HG02973 (cell line): ENCODE results near the gene UPP2.

Source experiments
- ATAC-seq: cut with Tn5 transposase; IDR thresholded peaks from one replicate; pipeline ENCODE4 v1.9.1; 2021; ENCODE audit warnings: moderate library complexity; ENCODE audit not compliant: unreplicated experiment

UPP2 gene

DNA sequence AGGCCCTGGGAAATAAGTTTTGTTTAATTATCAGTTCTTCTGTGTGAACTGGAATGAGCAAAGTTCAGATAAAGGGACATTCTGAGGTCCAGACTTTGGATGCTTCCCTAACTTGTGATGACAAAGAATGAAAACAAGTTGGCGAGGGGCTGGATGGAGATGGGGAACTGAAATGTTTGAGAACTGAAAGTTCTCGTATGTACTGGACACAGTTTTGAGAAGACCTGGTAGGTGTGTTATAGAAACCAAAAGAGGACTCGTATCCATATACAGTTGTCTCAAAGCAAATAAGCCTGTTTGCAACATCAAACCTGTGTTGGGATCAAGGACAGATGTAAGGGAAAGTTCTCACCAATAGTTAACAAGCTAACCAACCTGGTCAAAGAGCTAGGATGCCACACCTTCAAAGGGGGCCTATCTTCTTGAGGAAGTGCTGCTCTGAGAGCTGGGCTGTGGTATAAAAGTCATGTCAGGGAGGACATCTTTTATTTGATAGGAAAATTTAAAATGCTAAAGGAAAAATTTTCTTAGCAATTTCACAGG lies at the start of gene UPP2:
Gene UPP2, plus strand, starts transcription at position 493 of the 543 bp plus-strand sequence. CDS start 188 bp downstream, outside the sequence.
- peak; percentile 81 for ATAC-seq

GRCh38 chr2:158052761-158053160 lies 48.9 kb upstream of the UPP2 start:
- ATAC-seq: no peak

DNA sequence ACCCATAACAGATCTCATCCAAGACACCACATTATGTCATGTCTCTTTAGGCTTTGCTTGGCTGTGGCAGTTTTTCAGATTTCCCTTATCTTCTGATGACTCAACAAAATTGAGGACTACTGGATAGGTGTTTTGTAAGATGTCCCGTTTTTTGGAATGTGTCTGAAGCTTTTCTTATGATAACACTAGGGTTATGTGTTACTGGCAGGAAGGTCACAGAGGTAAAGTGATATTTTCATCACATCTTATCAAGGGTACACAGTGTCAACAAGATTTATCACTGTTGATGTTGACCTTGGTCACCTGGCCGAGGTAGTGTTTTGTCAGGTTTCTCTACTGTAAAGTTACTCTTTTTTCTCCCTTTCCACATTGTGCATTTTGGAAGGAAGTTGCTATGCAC lies 44.8 kb upstream of the UPP2 start:
- no peak for ATAC-seq

- no peak for ATAC-seq
These were observed 41.4 kb upstream of the UPP2 start for GRCh38 chr2:158060160-158060834.

DNA sequence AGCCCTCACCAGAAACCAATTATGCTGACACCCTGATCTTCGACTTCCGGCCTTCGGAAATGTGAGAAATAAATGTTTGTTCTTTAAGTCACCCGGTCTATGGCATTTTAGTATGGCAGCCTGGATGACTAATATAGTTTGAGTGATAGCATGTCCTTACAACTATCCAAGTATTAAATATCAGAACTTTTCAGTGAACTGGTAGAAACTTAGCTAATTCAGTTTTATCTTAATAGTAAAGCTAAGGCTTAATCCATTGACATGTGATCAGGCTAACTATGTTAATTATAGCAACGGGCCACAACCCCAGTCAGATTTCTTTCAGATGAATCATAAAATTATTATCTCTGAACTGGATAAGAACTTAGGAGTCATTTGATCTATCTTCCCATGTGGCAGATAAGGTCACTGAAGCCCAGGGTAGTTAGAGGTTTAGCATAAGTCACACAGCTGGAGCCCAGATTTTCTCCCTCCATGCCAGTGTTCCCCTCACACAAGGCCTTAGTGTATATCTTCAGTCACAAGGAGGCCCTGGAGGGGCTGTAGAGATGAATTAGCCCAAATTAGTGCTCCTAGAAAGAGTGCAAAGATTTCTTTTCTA lies 40.7 kb upstream of the UPP2 start:
- no peak for ATAC-seq

- ATAC-seq: no peak
These were observed 39.9 kb upstream of the UPP2 start for GRCh38 chr2:158061763-158062162.

GRCh38 chr2:158066046-158066713 lies 35.5 kb upstream of the UPP2 start:
- no peak for ATAC-seq

GRCh38 chr2:158071018-158071417 lies 30.7 kb upstream of the UPP2 start:
- no peak for ATAC-seq

DNA sequence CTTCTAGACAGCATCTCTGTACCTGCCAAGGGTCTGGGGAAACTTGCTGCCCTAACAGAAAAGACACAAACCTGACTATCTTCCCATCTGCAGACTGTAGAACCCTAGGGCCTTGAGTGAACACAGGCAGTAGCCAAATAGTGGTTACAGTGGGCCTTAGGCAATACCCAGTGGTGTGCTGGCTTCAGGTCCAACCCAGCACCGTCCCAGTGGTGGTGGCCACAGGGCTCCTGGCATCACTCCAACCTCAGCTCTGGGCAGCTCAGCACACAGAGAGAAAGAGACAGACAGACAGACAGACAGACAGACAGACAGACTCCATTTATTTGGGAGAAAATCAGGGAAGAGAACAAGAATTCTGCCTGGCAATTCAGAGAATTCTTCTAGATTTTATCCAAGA lies 29.3 kb upstream of the UPP2 start:
- no peak for ATAC-seq

DNA sequence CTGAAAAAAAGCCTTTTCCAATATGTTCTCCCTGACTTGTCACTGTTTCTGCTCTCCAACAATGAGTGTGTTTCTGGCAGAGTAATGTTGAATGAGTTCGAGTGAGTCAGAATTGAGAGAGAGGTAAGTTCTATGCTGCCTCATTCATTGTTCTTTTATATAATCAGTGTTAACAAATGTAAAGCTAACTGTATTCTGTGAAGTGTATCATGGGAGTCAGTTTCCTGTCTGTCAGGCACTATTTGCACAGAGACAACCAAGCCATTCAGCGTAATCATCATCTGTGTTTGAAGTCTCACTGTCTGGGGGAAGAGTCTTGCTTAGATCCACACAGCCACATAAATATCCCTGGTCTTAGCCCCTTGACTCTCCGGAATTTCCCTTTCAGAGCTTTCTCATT lies 22.0 kb upstream of the UPP2 start:
- ATAC-seq: no peak

DNA sequence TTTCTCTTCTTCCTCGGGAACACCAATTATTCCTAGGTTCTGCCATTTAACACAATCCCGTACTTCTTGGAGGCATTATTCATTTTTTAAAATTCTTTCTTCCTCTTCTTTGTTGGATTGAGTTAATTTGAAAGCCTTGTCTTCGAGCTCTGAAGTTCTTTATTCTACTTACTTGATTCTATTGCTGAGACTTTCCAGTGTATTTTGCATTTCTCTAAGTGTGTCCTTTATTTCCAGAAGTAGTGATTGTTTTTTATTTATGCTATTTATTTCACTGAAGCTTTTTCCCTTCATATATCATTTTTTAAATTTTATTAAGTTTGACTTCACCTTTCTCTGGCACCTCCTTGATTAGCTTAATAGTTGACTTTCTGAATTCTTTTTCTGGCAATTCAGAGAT lies 13.6 kb upstream of the UPP2 start:
- ATAC-seq: no peak

DNA sequence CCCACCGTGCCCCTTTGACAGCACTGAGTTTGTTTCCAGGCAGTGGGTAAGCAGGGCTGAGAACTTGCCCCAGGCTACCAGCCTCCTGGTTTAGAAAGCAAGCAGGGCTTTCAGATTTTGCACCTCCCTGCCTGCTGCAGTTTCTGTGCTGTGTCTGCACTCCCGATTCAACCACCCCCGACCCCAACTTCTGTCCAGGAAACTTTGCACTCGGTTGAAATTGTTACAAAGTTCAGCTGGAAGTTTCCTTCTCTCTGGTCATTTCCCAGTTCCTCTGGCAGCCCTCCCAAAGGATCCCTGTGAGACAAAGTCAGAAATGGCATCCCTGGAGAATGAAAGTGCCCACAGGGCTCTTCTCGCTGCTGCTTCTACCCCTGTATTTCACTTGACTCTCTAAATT lies 12.4 kb upstream of the UPP2 start:
- no peak for ATAC-seq

DNA sequence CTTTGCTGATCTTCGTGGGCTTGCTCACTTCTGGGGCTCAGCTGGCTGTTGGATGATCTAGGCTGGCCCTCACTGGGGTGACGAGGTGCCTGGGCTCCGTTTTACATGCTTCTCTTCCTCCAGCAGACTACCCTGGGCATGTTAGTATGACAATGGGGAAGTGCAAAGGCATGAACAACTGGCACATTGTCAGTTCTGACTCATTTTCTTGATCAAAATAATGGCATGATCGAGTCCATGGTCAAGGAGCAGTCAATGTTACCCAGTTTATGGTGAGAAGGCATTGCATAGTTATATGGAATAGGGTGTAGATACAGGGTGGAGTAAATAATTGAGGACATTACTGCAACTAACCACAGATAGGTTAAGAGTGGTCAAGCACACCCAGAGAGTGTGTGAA lies 10.0 kb upstream of the UPP2 start:
- ATAC-seq: no peak

GRCh38 chr2:158094487-158095092 lies 7.1 kb upstream of the UPP2 start:
- ATAC-seq: no peak

- ATAC-seq: no peak
These were observed 6.4 kb upstream of the UPP2 start for GRCh38 chr2:158095269-158095668.

DNA sequence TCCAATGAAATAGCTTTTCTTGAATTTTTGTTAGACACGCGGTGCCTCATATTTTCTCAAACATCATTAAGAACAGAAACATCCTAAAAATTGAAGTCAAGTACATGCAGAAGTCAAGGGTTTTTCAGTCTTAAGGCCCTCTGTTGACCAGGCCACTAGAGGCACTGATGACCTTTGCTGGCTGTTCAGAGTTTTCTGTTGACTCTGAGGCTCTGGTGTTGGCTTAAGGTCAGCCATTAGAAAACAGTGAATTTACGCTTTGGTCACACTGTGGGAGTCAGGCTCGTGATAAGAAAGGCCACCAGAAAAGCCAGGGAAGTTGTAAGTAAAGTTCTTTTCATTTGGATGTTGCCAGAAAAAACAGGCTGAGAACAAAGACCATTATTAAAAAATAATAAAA lies 5.8 kb upstream of the UPP2 start:
- no peak for ATAC-seq

DNA sequence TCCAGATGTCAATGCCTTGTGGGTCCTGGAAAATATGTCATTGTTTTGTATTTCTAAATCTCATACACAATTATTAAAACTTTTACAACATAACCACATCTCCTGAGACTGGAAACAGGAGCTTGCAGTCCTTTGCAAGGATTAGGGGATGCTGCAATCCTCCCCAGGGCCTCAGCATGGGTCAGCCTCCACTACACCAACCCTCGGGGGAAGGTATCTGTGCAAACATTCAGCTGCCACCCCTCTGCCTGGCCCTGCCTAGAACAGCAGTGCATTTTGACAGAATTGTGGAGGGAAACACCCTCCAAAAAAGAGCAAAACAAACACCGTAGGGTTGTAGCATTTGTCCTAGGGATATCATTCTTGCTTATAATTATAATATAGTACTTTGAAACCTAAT lies 4.2 kb upstream of the UPP2 start:
- ATAC-seq: no peak

DNA sequence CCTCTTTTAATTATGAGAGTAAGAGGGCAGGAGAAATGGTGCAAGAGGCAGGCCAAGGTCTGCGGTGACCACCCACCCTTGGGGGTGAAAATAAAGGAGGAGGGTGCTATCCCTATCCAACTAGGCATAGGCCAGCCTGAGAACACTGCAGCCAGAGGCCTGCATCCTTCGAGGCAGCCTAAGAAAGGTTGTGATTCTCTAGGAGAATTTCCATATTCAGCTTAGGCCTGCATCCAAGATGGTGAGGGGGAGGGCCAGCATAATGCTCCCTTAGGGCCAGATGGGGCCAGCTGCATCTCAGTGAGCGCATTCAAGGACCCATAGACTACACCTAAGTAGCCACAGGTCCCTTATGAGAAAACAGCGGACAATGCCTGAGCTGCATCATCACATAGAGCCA lies 3.5 kb upstream of the UPP2 start:
- ATAC-seq: no peak

GRCh38 chr2:158099716-158100115 lies 2.0 kb upstream of the UPP2 start:
- no peak for ATAC-seq

DNA sequence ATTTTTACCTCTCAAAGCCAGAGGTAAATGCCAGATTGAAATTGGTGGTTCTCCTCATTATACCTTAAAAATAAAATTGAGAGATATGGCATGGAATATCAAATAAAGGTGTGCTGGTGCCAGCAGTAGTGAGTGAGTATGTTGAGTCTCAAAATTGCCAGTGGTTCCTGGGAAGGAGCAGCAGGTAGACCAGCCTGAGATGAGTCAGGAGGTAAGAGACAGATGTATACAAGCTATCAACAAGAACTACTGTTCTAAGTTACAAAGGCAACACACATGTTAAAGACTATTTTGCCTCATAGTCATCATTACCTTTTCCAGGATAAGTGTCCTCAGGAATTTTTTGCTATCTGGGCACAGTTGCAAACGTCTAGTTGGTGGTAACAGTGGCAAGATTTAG lies 1.3 kb upstream of the UPP2 start:
- ATAC-seq: no peak

DNA sequence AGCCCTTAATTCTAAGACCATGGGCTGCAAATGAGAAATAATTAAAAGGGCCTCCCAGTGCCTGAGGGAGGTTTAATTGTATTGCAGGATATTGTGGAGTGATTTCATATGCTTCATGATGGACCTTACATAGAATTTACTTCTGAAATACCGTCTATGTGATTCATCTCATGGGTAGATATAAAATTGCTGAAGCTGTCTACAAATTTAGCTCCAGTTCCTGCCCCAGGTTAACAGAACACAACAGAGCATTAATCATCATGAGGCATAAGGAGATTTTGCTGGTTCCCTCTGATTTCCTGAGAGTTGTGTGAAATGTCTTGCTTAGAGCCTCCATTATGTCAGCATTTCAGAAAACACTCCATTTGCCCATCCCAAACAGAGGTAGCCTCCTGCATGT lies 770 bp downstream of the UPP2 start:
- ATAC-seq: no peak
